Measurements from ENCODE around the gene PRCC.

DNA sequence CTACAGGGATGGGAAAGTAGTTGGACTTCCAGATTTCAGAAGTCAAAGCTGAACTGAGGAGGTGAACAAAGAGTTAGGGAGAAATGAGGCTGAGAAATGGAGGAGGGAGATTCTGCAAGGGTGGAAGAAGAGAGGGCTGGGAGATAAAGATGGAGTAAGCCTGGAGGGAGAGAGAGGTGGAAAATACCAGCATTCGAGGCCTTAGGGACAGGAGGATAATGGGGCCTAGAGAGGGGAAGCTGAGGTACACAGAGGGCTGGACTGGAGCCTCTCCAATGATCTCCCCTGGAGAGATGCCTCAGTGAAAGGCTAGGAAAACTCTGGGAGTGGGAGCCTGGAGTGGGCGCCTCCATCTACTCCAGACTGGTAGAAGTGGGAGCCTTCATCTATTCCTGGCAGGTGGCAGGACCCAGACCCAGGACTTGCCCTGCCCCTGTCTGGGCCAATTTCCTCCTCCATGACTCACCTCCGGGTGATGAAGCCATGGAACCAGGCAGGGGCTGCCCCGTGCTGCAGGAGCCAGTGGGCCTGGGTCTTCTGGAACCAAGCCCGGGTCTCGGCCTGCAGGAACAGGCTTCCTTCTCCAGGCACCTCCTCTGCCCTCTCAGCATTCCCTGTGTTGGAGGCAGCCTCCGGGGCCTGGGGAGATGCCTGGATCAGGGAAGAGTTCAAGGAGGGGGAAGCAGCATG is 47.4 kb downstream of the PRCC start:
- no peak for TF ChIP-seq POLR2A (IDR thresholded peaks at IDR 0.05)
- no peak for TF ChIP-seq CTCF (IDR thresholded peaks at IDR 0.05)
- no peak for TF ChIP-seq EP300 (IDR thresholded peaks at IDR 0.05)
- no peak for TF ChIP-seq POLR2AphosphoS5 (IDR thresholded peaks at IDR 0.05)
